Stimulated activated CD8-positive, alpha-beta memory T cell treated with anti-CD3 and anti-CD28 coated beads, Interleukin-2, amount 100 ng/mL, for 48 hours (primary cell): Measurements from ENCODE around the gene MEN1.
"Not testable (repeated sequence)": the region's sequence is repeated elsewhere in the genome, so short reads cannot be mapped to it uniquely, and the experiment has no call there.

Experiments used
- DNase-seq, 2 donors: peaks; one replicate each; pipeline ENCODE4 v3.0.0-alpha.2; 2020; ENCODE audit warnings: low read depth in 2 of 2

MEN1 gene

GRCh38 chr11:64832467-64833197, 22.3 kb upstream of the MEN1 start:
- no peak for DNase-seq

- DNase-seq: no peak
Measured at GRCh38 chr11:64831411-64831891, 21.1 kb upstream of the MEN1 start.

- no peak for DNase-seq
Measured at GRCh38 chr11:64829536-64830251, 19.3 kb upstream of the MEN1 start.

GRCh38 chr11:64827451-64827839, 17.1 kb upstream of the MEN1 start:
- no peak for DNase-seq

GRCh38 chr11:64826578-64827450, 16.5 kb upstream of the MEN1 start:
- DNase-seq: no peak

GRCh38 chr11:64826062-64826461, 15.7 kb upstream of the MEN1 start:
- DNase-seq: no peak

GRCh38 chr11:64823568-64824119, 13.3 kb upstream of the MEN1 start:
- no peak for DNase-seq

GRCh38 chr11:64817476-64817875, 7.1 kb upstream of the MEN1 start:
- no peak for DNase-seq

GRCh38 chr11:64815433-64815832, 5.1 kb upstream of the MEN1 start:
- DNase-seq: not testable (repeated sequence)

- DNase-seq: no peak
Measured at GRCh38 chr11:64814712-64815187, 4.4 kb upstream of the MEN1 start.

GRCh38 chr11:64813826-64814225, 3.5 kb upstream of the MEN1 start:
- no peak for DNase-seq

GRCh38 chr11:64810891-64811272, 531 bp upstream of the MEN1 start:
- DNase-seq: no peak

GRCh38 chr11:64809781-64810241, 540 bp downstream of the MEN1 start:
- no peak for DNase-seq

- no peak for DNase-seq
Measured at GRCh38 chr11:64805481-64805880, 4.9 kb downstream of the MEN1 start.

GRCh38 chr11:64804346-64805210, 5.8 kb downstream of the MEN1 start:
- DNase-seq: no peak

- no peak for DNase-seq
Measured at GRCh38 chr11:64803846-64804345, 6.5 kb downstream of the MEN1 start.

GRCh38 chr11:64803158-64803845, 7.0 kb downstream of the MEN1 start, which contains the start of gene MAP4K2:
Gene MAP4K2, minus strand, starts transcription at chr11:64803214. Its CDS starts 65 bp downstream, at chr11:64803149.
- peak; percentile 76 to 84 for DNase-seq

- peak in 1 of 2 donors; percentile 33 for DNase-seq
Measured at GRCh38 chr11:64802370-64803157, 7.8 kb downstream of the MEN1 start.
